MG63 (cell line): ENCODE measurements around the gene CADM1. TPM values are rescaled to one million over a fixed set of nuclear protein-coding genes. Genes with fewer than 3 reads are reported as not detected.

Experiments used
- DNase-seq: peaks from one replicate; pipeline ENCODE4 v3.0.0-alpha.2; 2020
- H3K27me3 ChIP-seq: fragments of 250-450 bp; sonication (Bioruptor Pico); 2 replicates; pipeline ENCODE4 v1.5.1; 2020; ENCODE audit warnings: mild to moderate bottlenecking, moderate library complexity
- H3K36me3 ChIP-seq: fragments of 250-450 bp; sonication (Bioruptor Pico); 2 replicates; pipeline ENCODE4 v1.5.1; 2020; ENCODE audit warnings: mild to moderate bottlenecking, moderate library complexity
- H3K4me3 ChIP-seq: fragments of 250-450 bp; sonication (Bioruptor Pico); 2 replicates; pipeline ENCODE4 v1.5.1; 2020; ENCODE audit warnings: mild to moderate bottlenecking, moderate library complexity
- H3K9me3 ChIP-seq: fragments of 250-450 bp; sonication (Bioruptor Pico); 2 replicates; pipeline ENCODE4 v1.5.1; 2020; ENCODE audit warnings: mild to moderate bottlenecking, moderate library complexity
- total RNA-seq: library from RNA; depleted of rRNA; stranded (reverse); fragments of >200 nt; shearing (Covaris generic); gene quantifications from 2 replicates; pipeline ENCODE4 v1.2.3, GENCODE V29; 2014; ENCODE audit warnings: low replicate concordance

CADM1 gene
- total RNA-seq, 1 experiment from 2014 or later: 34.4 TPM

- DNase-seq: no peak
- H3K9me3 ChIP-seq: no peaks in the 10 kb centered on the region
- H3K27me3 ChIP-seq: no peaks in the 10 kb centered on the region
- H3K36me3 ChIP-seq: no peaks in the 10 kb centered on the region
- H3K4me3 ChIP-seq: no peak overlapping the region
Measured at GRCh38 chr11:115466122-115466521, 38.1 kb downstream of the CADM1 start.

- no peak overlapping the region for H3K4me3 ChIP-seq
- no peaks in the 10 kb centered on the region for H3K9me3 ChIP-seq
- no peaks in the 10 kb centered on the region for H3K27me3 ChIP-seq
- no peaks in the 10 kb centered on the region for H3K36me3 ChIP-seq
- DNase-seq: no peak
Measured at GRCh38 chr11:115464269-115464668, 39.9 kb downstream of the CADM1 start.

GRCh38 chr11:115463606-115464005, 40.6 kb downstream of the CADM1 start:
- DNase-seq: no peak
- Histone ChIP-seq H3K9me3 (no peaks in the 10 kb centered on the region), H3K4me3 (no peak overlapping the region), H3K36me3 (no peaks in the 10 kb centered on the region), H3K27me3 (no peaks in the 10 kb centered on the region)

- H3K36me3 ChIP-seq: no peaks in the 10 kb centered on the region
- H3K27me3 ChIP-seq: no peaks in the 10 kb centered on the region
- no peak for DNase-seq
- H3K4me3 ChIP-seq: no peak overlapping the region
- H3K9me3 ChIP-seq: no peaks in the 10 kb centered on the region
Measured at GRCh38 chr11:115462757-115463156, 41.5 kb downstream of the CADM1 start.

- Histone ChIP-seq H3K27me3 (no peaks in the 10 kb centered on the region), H3K4me3 (no peak overlapping the region), H3K9me3 (no peaks in the 10 kb centered on the region), H3K36me3 (no peaks in the 10 kb centered on the region)
- no peak for DNase-seq
Measured at GRCh38 chr11:115462004-115462541, 42.1 kb downstream of the CADM1 start.

GRCh38 chr11:115460512-115460911, 43.7 kb downstream of the CADM1 start:
- no peak for DNase-seq
- Histone ChIP-seq H3K27me3 (no peaks in the 10 kb centered on the region), H3K4me3 (no peak overlapping the region), H3K36me3 (no peaks in the 10 kb centered on the region), H3K9me3 (no peaks in the 10 kb centered on the region)

GRCh38 chr11:115459563-115459962, 44.7 kb downstream of the CADM1 start:
- DNase-seq: no peak
- Histone ChIP-seq H3K4me3 (no peak overlapping the region), H3K9me3 (no peaks in the 10 kb centered on the region), H3K36me3 (no peaks in the 10 kb centered on the region), H3K27me3 (no peaks in the 10 kb centered on the region)

GRCh38 chr11:115458877-115459276, 45.3 kb downstream of the CADM1 start:
- DNase-seq: no peak
- H3K4me3 ChIP-seq: no peak overlapping the region
- H3K27me3 ChIP-seq: no peaks in the 10 kb centered on the region
- H3K36me3 ChIP-seq: no peaks in the 10 kb centered on the region
- no peaks in the 10 kb centered on the region for H3K9me3 ChIP-seq

- no peak for DNase-seq
- no peaks in the 10 kb centered on the region for H3K9me3 ChIP-seq
- no peaks in the 10 kb centered on the region for H3K36me3 ChIP-seq
- H3K27me3 ChIP-seq: no peaks in the 10 kb centered on the region
- H3K4me3 ChIP-seq: no peak overlapping the region
Measured at GRCh38 chr11:115456019-115456418, 48.2 kb downstream of the CADM1 start.

- no peak overlapping the region for H3K4me3 ChIP-seq
- no peaks in the 10 kb centered on the region for H3K9me3 ChIP-seq
- DNase-seq: no peak
- H3K36me3 ChIP-seq: no peaks in the 10 kb centered on the region
- H3K27me3 ChIP-seq: no peaks in the 10 kb centered on the region
Measured at GRCh38 chr11:115455613-115456012, 48.6 kb downstream of the CADM1 start.

- no peak for DNase-seq
- H3K36me3 ChIP-seq: no peaks in the 10 kb centered on the region
- H3K4me3 ChIP-seq: no peak overlapping the region
Measured at GRCh38 chr11:115454525-115454924, 49.7 kb downstream of the CADM1 start.

GRCh38 chr11:115453693-115454490, 50.3 kb downstream of the CADM1 start:
- Histone ChIP-seq H3K36me3 (no peaks in the 10 kb centered on the region), H3K9me3 (no peaks in the 10 kb centered on the region), H3K27me3 (no peaks in the 10 kb centered on the region), H3K4me3 (no peak overlapping the region)
- no peak for DNase-seq

More at GRCh38 chr11:115454525-115454924, 49.7 kb downstream of the CADM1 start:
- Histone ChIP-seq H3K9me3 (no peaks in the 10 kb centered on the region), H3K27me3 (no peaks in the 10 kb centered on the region)

- Histone ChIP-seq H3K36me3 (no peaks in the 10 kb centered on the region), H3K9me3 (0 out of 2 replicates have a peak, but pooled peaks cover 9% of the 10 kb centered on the region), H3K4me3 (no peak overlapping the region), H3K27me3 (no peaks in the 10 kb centered on the region)
- no peak for DNase-seq
Measured at GRCh38 chr11:115452241-115452640, 52.0 kb downstream of the CADM1 start.

GRCh38 chr11:115450519-115450918, 53.7 kb downstream of the CADM1 start:
- DNase-seq: no peak

GRCh38 chr11:115447273-115447864, 56.8 kb downstream of the CADM1 start:
- Histone ChIP-seq H3K9me3 (peaks cover 17% of the 10 kb centered on the region), H3K4me3 (no peak overlapping the region), H3K27me3 (no peaks in the 10 kb centered on the region), H3K36me3 (no peaks in the 10 kb centered on the region)
- no peak for DNase-seq

More at GRCh38 chr11:115450519-115450918, 53.7 kb downstream of the CADM1 start:
- no peaks in the 10 kb centered on the region for H3K36me3 ChIP-seq
- peaks cover 17% of the 10 kb centered on the region for H3K9me3 ChIP-seq
- H3K27me3 ChIP-seq: no peaks in the 10 kb centered on the region
- H3K4me3 ChIP-seq: no peak overlapping the region

- no peak for DNase-seq
- H3K4me3 ChIP-seq: no peak overlapping the region
- H3K27me3 ChIP-seq: no peaks in the 10 kb centered on the region
Measured at GRCh38 chr11:115446214-115446613, 58.0 kb downstream of the CADM1 start.

GRCh38 chr11:115444542-115444941, 59.7 kb downstream of the CADM1 start:
- peaks cover 17% of the 10 kb centered on the region for H3K9me3 ChIP-seq

More at GRCh38 chr11:115446214-115446613, 58.0 kb downstream of the CADM1 start:
- H3K9me3 ChIP-seq: peaks cover 17% of the 10 kb centered on the region
- H3K36me3 ChIP-seq: no peaks in the 10 kb centered on the region

More at GRCh38 chr11:115444542-115444941, 59.7 kb downstream of the CADM1 start:
- DNase-seq: no peak
- H3K27me3 ChIP-seq: no peaks in the 10 kb centered on the region
- no peaks in the 10 kb centered on the region for H3K36me3 ChIP-seq
- no peak overlapping the region for H3K4me3 ChIP-seq
